Spleen (tissue), 7 donors: ENCODE measurements around the gene SH2D2A.

Experiments used
- POLR2A ChIP-seq, 3 donors: fragments of 450-650 bp; IDR thresholded peaks; one replicate each; pipeline ENCODE4 v1.5.1; 2017; ENCODE audit warnings: antibody characterized with exemption in 3 of 3, mild to moderate bottlenecking in 1 of 3
- POLR2AphosphoS5 ChIP-seq, 3 donors: sonication (generic); formaldehyde crosslinking; IDR thresholded peaks; one replicate each; pipeline ENCODE4 v1.5.1; 2017; ENCODE audit warnings: antibody characterized with exemption in 3 of 3
- TF ChIP-seq, protein P1 (sequence below), 11 experiments: fragments of 200-600 bp in 7 of 11; fragments of 450-650 bp in 4 of 11; sonication (generic) in 4 of 11; IDR thresholded peaks in 8 of 11; conservative IDR thresholded peaks in 3 of 11; 1 replicate in 7 of 11; 2 replicates in 4 of 11; pipeline versions ENCODE4 v1.4.0 to v1.8.0; 2016 to 2021; ENCODE audit warnings: antibody characterized with exemption in 11 of 11, inconsistent platforms in 4 of 11, mild to moderate bottlenecking in 1 of 11
- donor health status: DM: no; HTN: no; CAD: no; lungs with moderate emphysema.
- donor health status: DM: no; HTN: no; CAD: no.
- donor health status: DM: no; HTN: no; CAD: no.

DNA sequence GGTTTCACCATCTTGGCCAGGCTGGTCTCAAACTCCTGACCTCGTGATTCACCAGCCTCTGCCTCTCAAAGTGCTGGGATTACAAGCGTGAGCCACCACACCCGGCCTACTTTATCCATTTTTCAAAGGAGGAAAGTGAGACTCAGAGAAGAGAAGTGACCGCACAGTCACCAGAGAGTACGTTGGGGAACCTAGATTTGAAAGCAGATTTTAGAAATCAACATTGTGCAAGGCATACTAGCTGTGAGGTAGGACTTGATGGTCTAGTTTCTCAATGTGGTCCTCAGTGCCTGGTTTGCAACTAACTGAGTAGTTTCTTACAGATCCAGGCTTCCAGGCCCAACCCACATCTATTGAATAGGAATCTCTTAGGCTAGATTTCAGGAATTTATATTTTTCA, 51.0 kb downstream of the SH2D2A start:
- TF ChIP-seq, protein P1, sequence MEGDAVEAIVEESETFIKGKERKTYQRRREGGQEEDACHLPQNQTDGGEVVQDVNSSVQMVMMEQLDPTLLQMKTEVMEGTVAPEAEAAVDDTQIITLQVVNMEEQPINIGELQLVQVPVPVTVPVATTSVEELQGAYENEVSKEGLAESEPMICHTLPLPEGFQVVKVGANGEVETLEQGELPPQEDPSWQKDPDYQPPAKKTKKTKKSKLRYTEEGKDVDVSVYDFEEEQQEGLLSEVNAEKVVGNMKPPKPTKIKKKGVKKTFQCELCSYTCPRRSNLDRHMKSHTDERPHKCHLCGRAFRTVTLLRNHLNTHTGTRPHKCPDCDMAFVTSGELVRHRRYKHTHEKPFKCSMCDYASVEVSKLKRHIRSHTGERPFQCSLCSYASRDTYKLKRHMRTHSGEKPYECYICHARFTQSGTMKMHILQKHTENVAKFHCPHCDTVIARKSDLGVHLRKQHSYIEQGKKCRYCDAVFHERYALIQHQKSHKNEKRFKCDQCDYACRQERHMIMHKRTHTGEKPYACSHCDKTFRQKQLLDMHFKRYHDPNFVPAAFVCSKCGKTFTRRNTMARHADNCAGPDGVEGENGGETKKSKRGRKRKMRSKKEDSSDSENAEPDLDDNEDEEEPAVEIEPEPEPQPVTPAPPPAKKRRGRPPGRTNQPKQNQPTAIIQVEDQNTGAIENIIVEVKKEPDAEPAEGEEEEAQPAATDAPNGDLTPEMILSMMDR (IDR thresholded peaks at IDR 0.05 in 8 of 11, conservative IDR thresholded peaks at IDR 0.05 in 3 of 11), result no peak
- no peak for TF ChIP-seq POLR2AphosphoS5 (IDR thresholded peaks at IDR 0.05)
- TF ChIP-seq POLR2A (IDR thresholded peaks at IDR 0.05), result no peak
